ENCODE data around the gene CACNA1C.

The CACNA1C gene

GRCh38 chr12:2344885-2345284 is 292.1 kb downstream of the CACNA1C start:
- no peak for DNase-seq
- Histone ChIP-seq H3K27ac (no peak overlapping the region), H3K4me3 (ENCODE audit: low read depth, low read length) (no peak overlapping the region), H3K36me3 (replicated peaks) (no peaks in the 10 kb centered on the region), H3K27me3 (replicated peaks) (no peaks in the 10 kb centered on the region)
- no peak for TF ChIP-seq CTCF (IDR thresholded peaks at IDR 0.05; ENCODE audit: low read depth, low read length, missing control alignments)
- in situ Hi-C loops (cut with HindIII; ENCODE audit: low pct_ligation_motif_present, low sequenced_read_pairs) = no loop called here

GRCh38 chr12:2345902-2346301 is 293.1 kb downstream of the CACNA1C start:
- Histone ChIP-seq H3K4me3 (ENCODE audit: low read depth, low read length) (no peak overlapping the region), H3K27me3 (replicated peaks) (no peaks in the 10 kb centered on the region), H3K27ac (no peak overlapping the region), H3K36me3 (replicated peaks) (no peaks in the 10 kb centered on the region)
- in situ Hi-C loops (cut with HindIII; ENCODE audit: low pct_ligation_motif_present, low sequenced_read_pairs) = no loop called here
- DNase-seq = no peak
- TF ChIP-seq CTCF (IDR thresholded peaks at IDR 0.05; ENCODE audit: low read depth, low read length, missing control alignments) = no peak

GRCh38 chr12:2346416-2346815 is 293.6 kb downstream of the CACNA1C start:
- no peak for TF ChIP-seq CTCF (IDR thresholded peaks at IDR 0.05; ENCODE audit: low read depth, low read length, missing control alignments)
- H3K27ac ChIP-seq = no peak overlapping the region
- no peak overlapping the region for H3K4me3 ChIP-seq (ENCODE audit: low read depth, low read length)
- in situ Hi-C loops (cut with HindIII; ENCODE audit: low pct_ligation_motif_present, low sequenced_read_pairs) = no loop called here
- H3K27me3 ChIP-seq (replicated peaks) = no peaks in the 10 kb centered on the region
- H3K36me3 ChIP-seq (replicated peaks) = no peaks in the 10 kb centered on the region
- no peak for DNase-seq

- DNase-seq = no peak
Measured at GRCh38 chr12:2347137-2347843, 294.5 kb downstream of the CACNA1C start.

GRCh38 chr12:2347844-2348481 is 295.2 kb downstream of the CACNA1C start:
- TF ChIP-seq CTCF (IDR thresholded peaks at IDR 0.05; ENCODE audit: low read depth, low read length, missing control alignments) = no peak
- no peaks in the 10 kb centered on the region for H3K36me3 ChIP-seq (replicated peaks)
- H3K27me3 ChIP-seq (replicated peaks) = no peaks in the 10 kb centered on the region
- in situ Hi-C loops (cut with HindIII; ENCODE audit: low pct_ligation_motif_present, low sequenced_read_pairs) = no loop called here
- H3K27ac ChIP-seq = no peak overlapping the region
- peak; percentile 24 for DNase-seq
- no peak overlapping the region for H3K4me3 ChIP-seq (ENCODE audit: low read depth, low read length)

More at GRCh38 chr12:2347137-2347843, 294.5 kb downstream of the CACNA1C start:
- no peak overlapping the region for H3K4me3 ChIP-seq (ENCODE audit: low read depth, low read length)
- no peaks in the 10 kb centered on the region for H3K27me3 ChIP-seq (replicated peaks)
- H3K27ac ChIP-seq = no peak overlapping the region
- in situ Hi-C loops (cut with HindIII; ENCODE audit: low pct_ligation_motif_present, low sequenced_read_pairs) = no loop called here
- H3K36me3 ChIP-seq (replicated peaks) = no peaks in the 10 kb centered on the region
- TF ChIP-seq CTCF (IDR thresholded peaks at IDR 0.05; ENCODE audit: low read depth, low read length, missing control alignments) = no peak

All from brain microvascular endothelial cell (primary cell).